ENCODE measurements around the gene PSMC4.

GRCh38 chr19:39940221-39940833, 30.6 kb upstream of the PSMC4 start:
- TF ChIP-seq ZC3H10 (CRISPR knock-in tag; IDR thresholded peaks at IDR 0.05): no peak
- TF ChIP-seq, protein P1, sequence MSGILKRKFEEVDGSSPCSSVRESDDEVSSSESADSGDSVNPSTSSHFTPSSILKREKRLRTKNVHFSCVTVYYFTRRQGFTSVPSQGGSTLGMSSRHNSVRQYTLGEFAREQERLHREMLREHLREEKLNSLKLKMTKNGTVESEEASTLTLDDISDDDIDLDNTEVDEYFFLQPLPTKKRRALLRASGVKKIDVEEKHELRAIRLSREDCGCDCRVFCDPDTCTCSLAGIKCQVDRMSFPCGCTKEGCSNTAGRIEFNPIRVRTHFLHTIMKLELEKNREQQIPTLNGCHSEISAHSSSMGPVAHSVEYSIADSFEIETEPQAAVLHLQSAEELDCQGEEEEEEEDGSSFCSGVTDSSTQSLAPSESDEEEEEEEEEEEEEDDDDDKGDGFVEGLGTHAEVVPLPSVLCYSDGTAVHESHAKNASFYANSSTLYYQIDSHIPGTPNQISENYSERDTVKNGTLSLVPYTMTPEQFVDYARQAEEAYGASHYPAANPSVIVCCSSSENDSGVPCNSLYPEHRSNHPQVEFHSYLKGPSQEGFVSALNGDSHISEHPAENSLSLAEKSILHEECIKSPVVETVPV (CRISPR knock-in tag; IDR thresholded peaks at IDR 0.05): no peak
- TF ChIP-seq PATZ1 (CRISPR knock-in tag; IDR thresholded peaks at IDR 0.05; ENCODE audit: borderline replicate concordance): no peak
- TF ChIP-seq, protein P2, sequence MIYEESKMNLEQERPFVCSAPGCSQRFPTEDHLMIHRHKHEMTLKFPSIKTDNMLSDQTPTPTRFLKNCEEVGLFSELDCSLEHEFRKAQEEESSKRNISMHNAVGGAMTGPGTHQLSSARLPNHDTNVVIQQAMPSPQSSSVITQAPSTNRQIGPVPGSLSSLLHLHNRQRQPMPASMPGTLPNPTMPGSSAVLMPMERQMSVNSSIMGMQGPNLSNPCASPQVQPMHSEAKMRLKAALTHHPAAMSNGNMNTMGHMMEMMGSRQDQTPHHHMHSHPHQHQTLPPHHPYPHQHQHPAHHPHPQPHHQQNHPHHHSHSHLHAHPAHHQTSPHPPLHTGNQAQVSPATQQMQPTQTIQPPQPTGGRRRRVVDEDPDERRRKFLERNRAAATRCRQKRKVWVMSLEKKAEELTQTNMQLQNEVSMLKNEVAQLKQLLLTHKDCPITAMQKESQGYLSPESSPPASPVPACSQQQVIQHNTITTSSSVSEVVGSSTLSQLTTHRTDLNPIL (CRISPR knock-in tag; IDR thresholded peaks at IDR 0.05; ENCODE audit: low read depth): no peak
- no peak for TF ChIP-seq TCF4 (CRISPR knock-in tag; IDR thresholded peaks at IDR 0.05; ENCODE audit: borderline replicate concordance)
- TF ChIP-seq ZFP30 (CRISPR knock-in tag; IDR thresholded peaks at IDR 0.05): no peak
- TF ChIP-seq TOX (CRISPR knock-in tag; IDR thresholded peaks at IDR 0.05; ENCODE audit: borderline replicate concordance): no peak
- TF ChIP-seq CSDC2 (CRISPR knock-in tag; IDR thresholded peaks at IDR 0.05): no peak
- TF ChIP-seq, protein P3, sequence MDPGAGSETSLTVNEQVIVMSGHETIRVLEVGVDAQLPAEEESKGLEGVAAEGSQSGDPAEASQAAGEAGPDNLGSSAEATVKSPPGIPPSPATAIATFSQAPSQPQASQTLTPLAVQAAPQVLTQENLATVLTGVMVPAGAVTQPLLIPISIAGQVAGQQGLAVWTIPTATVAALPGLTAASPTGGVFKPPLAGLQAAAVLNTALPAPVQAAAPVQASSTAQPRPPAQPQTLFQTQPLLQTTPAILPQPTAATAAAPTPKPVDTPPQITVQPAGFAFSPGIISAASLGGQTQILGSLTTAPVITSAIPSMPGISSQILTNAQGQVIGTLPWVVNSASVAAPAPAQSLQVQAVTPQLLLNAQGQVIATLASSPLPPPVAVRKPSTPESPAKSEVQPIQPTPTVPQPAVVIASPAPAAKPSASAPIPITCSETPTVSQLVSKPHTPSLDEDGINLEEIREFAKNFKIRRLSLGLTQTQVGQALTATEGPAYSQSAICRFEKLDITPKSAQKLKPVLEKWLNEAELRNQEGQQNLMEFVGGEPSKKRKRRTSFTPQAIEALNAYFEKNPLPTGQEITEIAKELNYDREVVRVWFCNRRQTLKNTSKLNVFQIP (CRISPR knock-in tag; IDR thresholded peaks at IDR 0.05; ENCODE audit: borderline replicate concordance, low read depth): no peak
- TF ChIP-seq ARNTL (CRISPR knock-in tag; IDR thresholded peaks at IDR 0.05; ENCODE audit: borderline replicate concordance, low read depth): no peak
- no peak for TF ChIP-seq SNAI2 (CRISPR knock-in tag; IDR thresholded peaks at IDR 0.05)

Data from SK-N-SH treated with all-trans-retinoic acid at 6 μM for 48 hours (cell line).